ENCODE results near the gene PAGE3.

- TF ChIP-seq SPI1 (IDR thresholded peaks at IDR 0.05; ENCODE audit: low read depth, low read length), result no peak
- no peak for TF ChIP-seq POLR2A (IDR thresholded peaks at IDR 0.05; ENCODE audit: low read depth, low read length)
These were observed 3.9 kb downstream of the PAGE3 start for GRCh38 chrX:55260806-55261205.

All from GM12891 (cell line).